Panc1 (cell line): Measurements from ENCODE around the gene SKIC2. TPM values are rescaled to one million over a fixed set of nuclear protein-coding genes. Genes with fewer than 3 reads are reported as not detected.

Source experiments
- ATAC-seq: fragments of 200-7000 bp; cut with Tn5 transposase; 2 replicates; pipeline ENCODE4 v1.9.1; 2020; ENCODE audit warnings: mild to moderate bottlenecking, moderate library complexity
- BruUV-seq: library from RNA; stranded (reverse); fragments of 400-500 nt; replicated peaks from 2 replicates; lab custom pipeline; 2021; lab: Mats Ljungman, UMichigan
- CTCF ChIA-PET: fragments of 300-600 bp; sonication (Branson Sonifier 250); formaldehyde crosslinking; loops from one replicate; lab custom pipeline; 2022; ENCODE audit warnings: antibody characterized with exemption; lab: Charles Lee
- POLR2A ChIA-PET: fragments of 300-600 bp; sonication (Branson Sonifier 250); formaldehyde crosslinking; loops from one replicate; lab custom pipeline; 2022; ENCODE audit warnings: antibody characterized with exemption; lab: Charles Lee
- DNase-seq: peaks from one replicate; pipeline ENCODE4 v3.0.0-alpha.2; 2010; ENCODE audit warnings: low read depth, low spot score
- H3K27ac ChIP-seq: 2 replicates; pipeline ENCODE4 v1.5.1; 2011; ENCODE audit warnings: mild to moderate bottlenecking, low read length, inconsistent platforms
- H3K27me3 ChIP-seq: fragments of 200-500 bp; sonication (Bioruptor generic); 2 replicates; pipeline ENCODE4 v1.6.0; 2014; ENCODE audit warnings: low read length, inconsistent platforms; ENCODE audit not compliant: control insufficient read depth, insufficient read depth
- H3K36me3 ChIP-seq: fragments of 200-500 bp; sonication (Bioruptor generic); 2 replicates; pipeline ENCODE4 v1.5.1; 2014; ENCODE audit warnings: inconsistent platforms, mild to moderate bottlenecking, low read length, moderate library complexity; ENCODE audit not compliant: control insufficient read depth, insufficient read depth
- H3K4me1 ChIP-seq: 2 replicates; pipeline ENCODE4 v1.5.1; 2011; ENCODE audit warnings: inconsistent platforms, mild to moderate bottlenecking, low read length, moderate library complexity; ENCODE audit not compliant: control insufficient read depth, insufficient read depth
- H3K4me3 ChIP-seq, 2 experiments: 2 replicates each; pipeline ENCODE4 v1.5.1; 2011 to 2012; ENCODE audit warnings: low read depth in 2 of 2, low read length in 2 of 2, mild to moderate bottlenecking in 2 of 2, inconsistent platforms in 1 of 2, moderate library complexity in 1 of 2
- H3K9me3 ChIP-seq: fragments of 200-500 bp; sonication (Bioruptor generic); 2 replicates; pipeline ENCODE4 v1.5.1; 2014; ENCODE audit warnings: low read depth, mild to moderate bottlenecking, inconsistent platforms, low read length, moderate library complexity; ENCODE audit not compliant: control insufficient read depth, insufficient read depth
- CTCF ChIP-seq: fragments of 450-650 bp; IDR thresholded peaks from 2 replicates; pipeline ENCODE4 v1.5.1; 2017; ENCODE audit warnings: mild to moderate bottlenecking
- POLR2AphosphoS5 ChIP-seq: IDR thresholded peaks from 2 replicates; pipeline ENCODE4 v1.6.1; 2012; ENCODE audit warnings: mild to moderate bottlenecking, low read depth, low read length, moderate library complexity
- REST ChIP-seq, 2 experiments: IDR thresholded peaks; 2 replicates each; pipeline ENCODE4 v1.6.1; 2011 to 2012; ENCODE audit warnings: low read depth in 2 of 2, control low read depth in 1 of 2, low read length in 1 of 2, mild to moderate bottlenecking in 1 of 2, moderate library complexity in 1 of 2; ENCODE audit not compliant: insufficient read depth in 1 of 2
- SIN3A ChIP-seq: IDR thresholded peaks from 2 replicates; pipeline ENCODE4 v1.6.1; 2012; ENCODE audit warnings: low read depth, mild to moderate bottlenecking, low read length, moderate library complexity, borderline replicate concordance; ENCODE audit not compliant: insufficient read depth
- TCF7L2 ChIP-seq: IDR thresholded peaks from 2 replicates; pipeline ENCODE4 v1.6.1; 2011; ENCODE audit warnings: mild to moderate bottlenecking, low read depth, low read length, inconsistent platforms
- in situ Hi-C: cut with HindIII; loops from 2 replicates; pipeline ENCODE4 v1.10.0; 2016; ENCODE audit warnings: low sequenced_read_pairs, low pct_unique_long_range_greater_than_20kb
- intact Hi-C: fragments of 100-400 bp; cut with micrococcal nuclease; formaldehyde crosslinking; loops from one replicate; pipeline ENCODE4 v1.10.0; 2022; ENCODE audit not compliant: unreplicated experiment
- total RNA-seq: library from RNA; stranded (reverse); gene quantifications from one replicate; pipeline ENCODE4 v1.2.1, GENCODE V29; 2021; ENCODE audit not compliant: unreplicated experiment

The SKIC2 gene
- total RNA-seq, 1 experiment from 2014 or later = 121 TPM

GRCh38 chr6:31935021-31935420, 24.0 kb upstream of the SKIC2 start:
- no peak for TF ChIP-seq CTCF
- no peak for TF ChIP-seq SIN3A
- TF ChIP-seq REST (IDR thresholded peaks at IDR 0.05; ENCODE audit: insufficient read depth in 1 of 2, low read depth in 2 of 2, low read length in 1 of 2) = no peak
- TF ChIP-seq TCF7L2 = no peak
- TF ChIP-seq POLR2AphosphoS5 = no peak
- H3K4me3 ChIP-seq = no peak overlapping the region
- DNase-seq (no peak), ATAC-seq (no peak)
- CTCF ChIA-PET = no interaction called here
- H3K4me1 ChIP-seq = peaks cover under 1% of the 10 kb centered on the region; the same call in 1 of the 2 replicates
- POLR2A ChIA-PET = no interaction called here
- no peaks in the 10 kb centered on the region for H3K9me3 ChIP-seq
- in situ Hi-C loops = no loop called here
- intact Hi-C loops = no loop called here
- H3K27ac ChIP-seq = no peak overlapping the region
- H3K27me3 ChIP-seq = no peaks in the 10 kb centered on the region
- H3K36me3 ChIP-seq = no peaks in the 10 kb centered on the region
- BruUV-seq = no TSS peak

GRCh38 chr6:31935823-31936222, 23.2 kb upstream of the SKIC2 start:
- Histone ChIP-seq H3K27me3 (no peaks in the 10 kb centered on the region), H3K36me3 (no peaks in the 10 kb centered on the region), H3K4me3 (no peak overlapping the region), H3K9me3 (no peaks in the 10 kb centered on the region), H3K27ac (no peak overlapping the region), H3K4me1 (peaks cover 8% of the 10 kb centered on the region)
- CTCF ChIA-PET = no interaction called here
- intact Hi-C loops (no loop called here), in situ Hi-C loops (no loop called here)
- TF ChIP-seq REST (IDR thresholded peaks at IDR 0.05; ENCODE audit: insufficient read depth in 1 of 2, low read depth in 2 of 2, low read length in 1 of 2) = no peak
- TF ChIP-seq POLR2AphosphoS5 = no peak
- no peak for TF ChIP-seq SIN3A
- no peak for TF ChIP-seq TCF7L2
- TF ChIP-seq CTCF = no peak
- POLR2A ChIA-PET = no interaction called here
- ATAC-seq (no peak), DNase-seq (no peak)
- BruUV-seq = no TSS peak
